Left ventricle myocardium inferior (tissue), 1 donor: ENCODE measurements around the gene CDC25C. TPM values are rescaled to one million over a fixed set of nuclear protein-coding genes. Genes with fewer than 3 reads are reported as not detected.

Experiments used
- DNase-seq: peaks from one replicate; pipeline ENCODE4 v3.0.0-alpha.2; 2020
- H3K27ac ChIP-seq: fragments of 200-600 bp; replicated peaks from 2 replicates; pipeline ENCODE4 v1.8.0; 2021
- H3K27me3 ChIP-seq: fragments of 200-600 bp; 2 replicates; pipeline ENCODE4 v1.8.0; 2021; ENCODE audit warnings: low read depth
- H3K36me3 ChIP-seq: fragments of 200-600 bp; 2 replicates; pipeline ENCODE4 v1.8.0; 2021
- H3K4me1 ChIP-seq: fragments of 200-600 bp; 2 replicates; pipeline ENCODE4 v1.8.0; 2021
- H3K4me3 ChIP-seq: fragments of 200-600 bp; 2 replicates; pipeline ENCODE4 v1.8.0; 2021; ENCODE audit warnings: mild to moderate bottlenecking, moderate library complexity
- H3K9me3 ChIP-seq: fragments of 200-600 bp; replicated peaks from 2 replicates; pipeline ENCODE4 v1.8.0; 2021
- CTCF ChIP-seq: fragments of 200-600 bp; IDR thresholded peaks from 2 replicates; pipeline ENCODE4 v1.8.0; 2021; ENCODE audit warnings: antibody characterized with exemption, mild to moderate bottlenecking, borderline replicate concordance
- intact Hi-C: fragments of 100-400 bp; cut with micrococcal nuclease; formaldehyde crosslinking; loops from one replicate; pipeline ENCODE4 v1.11.0; 2022
- total RNA-seq: library from RNA; stranded (reverse); fragmentation: NEBNext Ultra II Directional; extraction: Animal tissue kit (Norgen Biotek cat#: 25700); gene quantifications from one replicate; pipeline ENCODE4 v1.2.1, GENCODE V29; 2021
- donor health status: DM: no; HTN: yes; CAD: no; lungs with severe emphysema.

The CDC25C gene
- total RNA-seq, 1 donor from 2014 or later, result not detected

- peaks cover 7% of the 10 kb centered on the region for H3K4me1 ChIP-seq
- H3K27me3 ChIP-seq, result peaks cover 3% of the 10 kb centered on the region
- DNase-seq, result no peak
- no peak overlapping the region for H3K27ac ChIP-seq
- no peak overlapping the region for H3K4me3 ChIP-seq
- intact Hi-C loops, result no loop called here
- no peaks in the 10 kb centered on the region for H3K9me3 ChIP-seq
- H3K36me3 ChIP-seq, result no peaks in the 10 kb centered on the region
- no peak for TF ChIP-seq CTCF
Measured at GRCh38 chr5:138246822-138247221, 84.8 kb downstream of the CDC25C start.

- no peak overlapping the region for H3K4me3 ChIP-seq
- H3K27me3 ChIP-seq, result peaks cover 8% of the 10 kb centered on the region
- H3K4me1 ChIP-seq, result peaks cover 11% of the 10 kb centered on the region
- no peaks in the 10 kb centered on the region for H3K9me3 ChIP-seq
- H3K27ac ChIP-seq, result no peak overlapping the region
- intact Hi-C loops, result no loop called here
- no peak for TF ChIP-seq CTCF
- DNase-seq, result no peak
- no peaks in the 10 kb centered on the region for H3K36me3 ChIP-seq
Measured at GRCh38 chr5:138246334-138246733, 85.3 kb downstream of the CDC25C start.

- Histone ChIP-seq H3K4me3 (no peak overlapping the region), H3K9me3 (no peaks in the 10 kb centered on the region), H3K27ac (no peak overlapping the region), H3K36me3 (no peaks in the 10 kb centered on the region), H3K27me3 (peaks cover 14% of the 10 kb centered on the region), H3K4me1 (peaks cover 14% of the 10 kb centered on the region)
- intact Hi-C loops, result no loop called here
- no peak for TF ChIP-seq CTCF
- no peak for DNase-seq
Measured at GRCh38 chr5:138245717-138246116, 85.9 kb downstream of the CDC25C start.

GRCh38 chr5:138243794-138244193 is 87.8 kb downstream of the CDC25C start:
- peaks cover 22% of the 10 kb centered on the region for H3K27me3 ChIP-seq
- no peak for TF ChIP-seq CTCF
- no peak overlapping the region for H3K27ac ChIP-seq
- DNase-seq, result no peak
- intact Hi-C loops, result no loop called here
- no peaks in the 10 kb centered on the region for H3K36me3 ChIP-seq
- H3K4me3 ChIP-seq, result no peak overlapping the region
- no peaks in the 10 kb centered on the region for H3K9me3 ChIP-seq
- H3K4me1 ChIP-seq, result peaks cover 14% of the 10 kb centered on the region

- peak overlapping the region; percentile 69 for H3K4me3 ChIP-seq
- peak overlapping the region; percentile 45 for H3K27ac ChIP-seq
- H3K36me3 ChIP-seq, result no peaks in the 10 kb centered on the region
- peak; percentile 22 for DNase-seq
- peaks cover 14% of the 10 kb centered on the region for H3K4me1 ChIP-seq
- peaks cover 23% of the 10 kb centered on the region for H3K27me3 ChIP-seq
- TF ChIP-seq CTCF, result no peak
- intact Hi-C loops, result no loop called here
- no peaks in the 10 kb centered on the region for H3K9me3 ChIP-seq
Measured at GRCh38 chr5:138241688-138242571, 89.7 kb downstream of the CDC25C start.
